Small intestine (tissue), 7 donors: ENCODE measurements around the gene LACTBL1. TPM values are rescaled to one million over a fixed set of nuclear protein-coding genes. Genes with fewer than 3 reads are reported as not detected.

Source experiments
- DNase-seq, 2 donors: peaks; one replicate each; pipeline versions ENCODE4 v3.0.0 to v3.0.0-alpha.2; 2013
- FAIRE-seq: peaks from 2 replicates; lab custom pipeline; 2012; peaks lifted over from hg19 to GRCh38; lab: Jason Lieb, UNC
- H3K27ac ChIP-seq, 3 donors: one replicate each; pipeline ENCODE4 v1.5.1; 2013; ENCODE audit warnings: low read length in 2 of 3, mild to moderate bottlenecking in 2 of 3, control low read depth in 1 of 3, inconsistent platforms in 1 of 3, low read depth in 1 of 3, moderate library complexity in 1 of 3
- H3K27me3 ChIP-seq, 3 donors: one replicate each; pipeline ENCODE4 v1.6.1; 2013; ENCODE audit warnings: low read length in 3 of 3, inconsistent platforms in 1 of 3; ENCODE audit not compliant: control insufficient read depth in 3 of 3, insufficient read depth in 3 of 3
- H3K36me3 ChIP-seq, 3 donors: one replicate each; pipeline ENCODE4 v1.6.1; 2013; ENCODE audit warnings: low read length in 3 of 3, inconsistent platforms in 1 of 3, low read depth in 1 of 3, mild to moderate bottlenecking in 1 of 3, moderate library complexity in 1 of 3; ENCODE audit not compliant: control insufficient read depth in 3 of 3, insufficient read depth in 2 of 3
- H3K4me1 ChIP-seq, 3 donors: one replicate each; pipeline ENCODE4 v1.6.1; 2013; ENCODE audit warnings: low read length in 2 of 3, inconsistent platforms in 1 of 3, low read depth in 1 of 3, mild to moderate bottlenecking in 1 of 3, moderate library complexity in 1 of 3; ENCODE audit not compliant: control insufficient read depth in 3 of 3, insufficient read depth in 2 of 3
- H3K4me3 ChIP-seq, 3 donors: one replicate each; pipeline ENCODE4 v1.5.1; 2013; ENCODE audit warnings: low read length in 3 of 3, control low read depth in 1 of 3, inconsistent platforms in 1 of 3, low read depth in 1 of 3, mild to moderate bottlenecking in 1 of 3, moderate library complexity in 1 of 3
- H3K9me3 ChIP-seq, 2 donors: one replicate each; pipeline ENCODE4 v1.6.1; 2013; ENCODE audit warnings: low read depth in 1 of 2, low read length in 1 of 2; ENCODE audit not compliant: control insufficient read depth in 2 of 2, insufficient read depth in 1 of 2
- WGBS, 3 donors: extraction: QIAGEN DNeasy Blood & Tissue Kit; methylation state at CpG; one replicate each; pipeline ENCODE4 v1.1.7; 2013; 5-methylcytosine and 5-hydroxymethylcytosine counted together
- polyA plus RNA-seq, 4 donors: library from polyadenylated mRNA; stranded (reverse) in 3 of 4; unstranded in 1 of 4; fragments of 200-250 nt in 3 of 4; fragments of 120-200 nt in 1 of 4; gene quantifications; one replicate each; pipeline versions ENCODE4 v1.2.1 to v1.2.3, GENCODE V29; 2013
- donor health status: healthy with polysubstance abuse.
- donor health status: control.
- donor health status: control.
- donor health status: Bipolar disorder and iron deficiency.
- donor health status: healthy.

The LACTBL1 gene
- polyA plus RNA-seq, 4 donors: not detected

- WGBS, 3 donors: 85 to 88% (median 85%) methylated on average over 13 of the region's 13 CpGs
- Histone ChIP-seq H3K27me3 (no peaks in the 10 kb centered on the region), H3K27ac (no peak overlapping the region), H3K9me3 (no peaks in the 10 kb centered on the region), H3K36me3 (peaks cover 0 to 94% (median 0%) of the 10 kb centered on the region in 3 donors), H3K4me1 (peaks cover 0 to 1% (median 0%) of the 10 kb centered on the region in 3 donors), H3K4me3 (no peak overlapping the region)
- DNase-seq (no peak), FAIRE-seq (no peak)
Observed at GRCh38 chr1:22910286-22910685, 62.4 kb downstream of the LACTBL1 start.

GRCh38 chr1:22908880-22909426 is 63.7 kb downstream of the LACTBL1 start:
- Histone ChIP-seq H3K4me1 (no peaks in the 10 kb centered on the region), H3K9me3 (no peaks in the 10 kb centered on the region), H3K4me3 (no peak overlapping the region), H3K27ac (no peak overlapping the region), H3K36me3 (peaks cover 0 to 85% (median 0%) of the 10 kb centered on the region in 3 donors), H3K27me3 (no peaks in the 10 kb centered on the region)
- FAIRE-seq (no peak), DNase-seq (no peak)
- WGBS, 3 donors: 81 to 89% (median 87%) methylated on average over 11 of the region's 11 CpGs

- Histone ChIP-seq H3K27ac (no peak overlapping the region), H3K27me3 (no peaks in the 10 kb centered on the region), H3K9me3 (no peaks in the 10 kb centered on the region), H3K4me1 (no peaks in the 10 kb centered on the region), H3K36me3 (peaks cover 0 to 85% (median 0%) of the 10 kb centered on the region in 3 donors), H3K4me3 (no peak overlapping the region)
- 86 to 90% (median 88%) methylated on average over 3 of the region's 3 CpGs for WGBS, 3 donors
- FAIRE-seq (no peak), DNase-seq (no peak)
Observed at GRCh38 chr1:22907528-22907927, 65.1 kb downstream of the LACTBL1 start.

DNA sequence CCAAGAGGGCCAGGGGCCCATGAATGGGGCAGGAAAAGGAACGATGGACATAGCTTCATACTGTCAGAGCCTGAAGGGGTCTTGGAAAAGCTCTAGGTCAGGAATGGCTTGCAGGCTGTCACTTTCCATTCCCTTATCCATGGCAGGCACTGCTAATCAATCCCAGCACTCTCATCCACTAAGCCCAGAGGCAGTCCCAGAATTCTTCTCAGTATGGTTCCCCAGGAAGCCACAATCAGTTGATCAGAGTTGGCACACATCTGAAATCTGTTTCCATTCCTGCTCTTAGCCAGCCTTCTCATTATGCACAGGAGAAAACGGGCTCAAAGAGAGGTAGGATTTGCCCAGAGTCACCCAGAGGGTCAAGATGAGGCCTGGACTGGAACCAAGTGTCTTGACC is 65.7 kb downstream of the LACTBL1 start:
- Histone ChIP-seq H3K9me3 (no peaks in the 10 kb centered on the region), H3K27me3 (no peaks in the 10 kb centered on the region), H3K4me1 (no peaks in the 10 kb centered on the region), H3K4me3 (no peak overlapping the region), H3K36me3 (peaks cover 0 to 82% (median 0%) of the 10 kb centered on the region in 3 donors), H3K27ac (no peak overlapping the region)
- FAIRE-seq (no peak), DNase-seq (no peak)
- WGBS, 3 donors: 58 to 79% (median 77%) methylated on average over 2 of the region's 2 CpGs

DNA sequence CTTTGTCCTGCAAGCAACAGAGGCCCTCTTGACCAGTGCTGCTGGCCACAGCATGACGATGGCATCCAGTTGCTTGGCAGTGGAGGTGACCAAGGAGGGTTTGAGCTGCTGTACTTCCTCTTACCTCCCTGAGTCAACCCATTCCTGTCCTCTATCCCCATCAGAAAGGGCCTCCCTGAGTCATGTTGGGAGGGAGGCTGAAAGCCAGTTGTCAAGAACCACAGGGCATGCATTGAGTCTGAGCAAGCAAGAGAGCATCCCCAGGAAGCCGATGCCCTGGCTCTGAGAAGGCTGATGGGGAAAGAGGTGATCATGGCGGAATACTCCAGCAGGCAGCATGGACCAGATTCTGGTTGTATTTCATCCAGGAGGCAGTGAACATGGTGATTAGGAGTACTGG is 69.6 kb downstream of the LACTBL1 start:
- no peak for FAIRE-seq
- H3K4me3 ChIP-seq: no peak overlapping the region
- no peaks in the 10 kb centered on the region for H3K9me3 ChIP-seq
- H3K27me3 ChIP-seq: no peaks in the 10 kb centered on the region
- WGBS, 3 donors: 88 to 98% (median 90%) methylated on average over 3 of the region's 3 CpGs
- no peak overlapping the region for H3K27ac ChIP-seq
- no peaks in the 10 kb centered on the region for H3K4me1 ChIP-seq
- no peak for DNase-seq
- H3K36me3 ChIP-seq: peaks cover 0 to 75% (median 0%) of the 10 kb centered on the region in 3 donors

Other genes with a start within 250 kb of the LACTBL1 start
- under 1 TPM in 1 of 4 donors, not detected in 3; 0.25 TPM for gene TEX46, start 43.0 kb upstream of the LACTBL1 start, polyA plus RNA-seq
- gene KDM1A, start 46.6 kb upstream of the LACTBL1 start, polyA plus RNA-seq: 10 to 100 TPM; 25.7 to 79.6 (median 32.3) TPM
- gene LUZP1, start 196.0 kb upstream of the LACTBL1 start, polyA plus RNA-seq: 10 to 100 TPM; 14.1 to 22.0 (median 19.5) TPM
- gene HTR1D, start 244.6 kb upstream of the LACTBL1 start, polyA plus RNA-seq: 10 to 100 TPM in 1 of 4 donors, 1 to 10 TPM in 2, under 1 TPM in 1; 0.21 to 11.3 (median 6.2) TPM